K562 (cell line): ENCODE data around the gene SLC4A2. TPM values are rescaled to one million over a fixed set of nuclear protein-coding genes. Genes with fewer than 3 reads are reported as not detected.

Experiments used
- BCOR ChIP-seq: fragments of 450-650 bp; IDR thresholded peaks from 2 replicates; pipeline ENCODE4 v1.6.1; 2016
- BHLHE40 ChIP-seq: IDR thresholded peaks from 2 replicates; pipeline ENCODE4 v1.6.1; 2011; ENCODE audit warnings: low read length, improper control_type of control experiment
- CTBP1 ChIP-seq: fragments of 450-650 bp; IDR thresholded peaks from 2 replicates; pipeline ENCODE4 v1.6.1; 2016; ENCODE audit warnings: borderline replicate concordance
- DDX20 ChIP-seq: fragments of 450-650 bp; IDR thresholded peaks from 2 replicates; pipeline ENCODE4 v1.6.1; 2016; ENCODE audit warnings: missing genetic modification characterization, low read depth, mild to moderate bottlenecking, missing compliant biosample characterization, moderate library complexity
- ESRRA ChIP-seq: fragments of 450-650 bp; IDR thresholded peaks from 2 replicates; pipeline ENCODE4 v1.6.1; 2014; ENCODE audit warnings: low read depth, mild to moderate bottlenecking, moderate library complexity, borderline replicate concordance
- FOXK1 ChIP-seq: sonication (generic); formaldehyde crosslinking; IDR thresholded peaks from 2 replicates; pipeline ENCODE4 v1.8.0; 2022; ENCODE audit warnings: missing genetic modification reagents, mild to moderate bottlenecking, borderline replicate concordance
- GABPB2 ChIP-seq: fragments of 250-450 bp; sonication (Bioruptor Pico); conservative IDR thresholded peaks from 2 replicates; pipeline ENCODE4 v1.5.1; 2021; ENCODE audit warnings: mild to moderate bottlenecking
- HIVEP1 ChIP-seq: fragments of 250-450 bp; sonication (Bioruptor Pico); IDR thresholded peaks from 2 replicates; pipeline ENCODE4 v1.4.0; 2020; ENCODE audit warnings: mild to moderate bottlenecking
- KLF13 ChIP-seq: fragments of 450-650 bp; IDR thresholded peaks from 2 replicates; pipeline ENCODE4 v1.6.1; 2016; ENCODE audit warnings: missing genetic modification characterization, low read depth, mild to moderate bottlenecking, missing compliant biosample characterization, moderate library complexity, borderline replicate concordance
- MBD1 ChIP-seq: fragments of 250-450 bp; sonication (Bioruptor Pico); IDR thresholded peaks from 2 replicates; pipeline ENCODE4 v1.8.0; 2022; ENCODE audit warnings: inconsistent platforms
- MEF2A ChIP-seq: IDR thresholded peaks from 2 replicates; pipeline ENCODE4 v1.6.1; 2011; ENCODE audit warnings: low read depth, mild to moderate bottlenecking, low read length, moderate library complexity; ENCODE audit not compliant: control insufficient read depth
- NRF1 ChIP-seq, 2 experiments: fragments of 450-650 bp; IDR thresholded peaks in 1 of 2; conservative IDR thresholded peaks in 1 of 2; 2 replicates each; pipeline ENCODE4 v1.6.1; 2014; ENCODE audit warnings: mild to moderate bottlenecking in 2 of 2
- OTX1 ChIP-seq: fragments of 450-650 bp; formaldehyde crosslinking; IDR thresholded peaks from 2 replicates; pipeline ENCODE4 v1.4.0; 2022; ENCODE audit warnings: mild to moderate bottlenecking
- PHF21A ChIP-seq: fragments of 450-650 bp; IDR thresholded peaks from 2 replicates; pipeline ENCODE4 v1.6.1; 2017; ENCODE audit warnings: low read depth, borderline replicate concordance
- SRSF3 ChIP-seq: fragments of 200-400 bp; formaldehyde crosslinking; IDR thresholded peaks from 2 replicates; pipeline ENCODE4 v1.6.1; 2016; ENCODE audit warnings: mild to moderate bottlenecking, low read length, moderate library complexity; ENCODE audit not compliant: insufficient read depth
- TRIM25 ChIP-seq: fragments of 450-650 bp; IDR thresholded peaks from 2 replicates; pipeline ENCODE4 v1.7.0; 2016; ENCODE audit warnings: borderline replicate concordance
- TRIM28 ChIP-seq: fragments of 450-650 bp; IDR thresholded peaks from 2 replicates; pipeline ENCODE4 v1.6.1; 2017
- ZC3H4 ChIP-seq: sonication (generic); formaldehyde crosslinking; IDR thresholded peaks from 2 replicates; pipeline ENCODE4 v1.9.0; 2021; ENCODE audit warnings: missing genetic modification reagents, borderline replicate concordance
- ZHX1 ChIP-seq: fragments of 150-350 bp; conservative IDR thresholded peaks from 2 replicates; pipeline ENCODE4 v1.6.1; 2014; ENCODE audit warnings: low read length
- ZNF121 ChIP-seq: sonication (generic); formaldehyde crosslinking; conservative IDR thresholded peaks from 2 replicates; pipeline ENCODE4 v1.8.0; 2022; ENCODE audit warnings: missing genetic modification reagents
- ZNF174 ChIP-seq: fragments of 250-450 bp; sonication (Bioruptor Pico); IDR thresholded peaks from 2 replicates; pipeline ENCODE4 v1.4.0; 2020; ENCODE audit warnings: mild to moderate bottlenecking
- ZNF212 ChIP-seq: fragments of 450-650 bp; formaldehyde crosslinking; IDR thresholded peaks from 2 replicates; pipeline ENCODE4 v1.4.0; 2020; ENCODE audit warnings: mild to moderate bottlenecking
- ZNF551 ChIP-seq: fragments of 250-450 bp; sonication (Bioruptor Pico); IDR thresholded peaks from 2 replicates; pipeline ENCODE4 v1.5.0; 2021; ENCODE audit warnings: mild to moderate bottlenecking, moderate library complexity
- ZNF766 ChIP-seq: fragments of 200-800 bp; sonication (Bioruptor generic); conservative IDR thresholded peaks from 2 replicates; pipeline ENCODE4 v1.6.1; 2016; ENCODE audit warnings: missing genetic modification characterization, missing compliant biosample characterization
- polyA plus RNA-seq, 8 experiments: library from polyadenylated mRNA; depleted of rRNA in 4 of 8; stranded (reverse) in 5 of 8; unstranded in 3 of 8; fragments of >200 nt; fragmentation: Nextera tagmentation in 2 of 8; fragmentation: Illumina TruSeq in 1 of 8; extraction: Ambion mirVana in 2 of 8; extraction: Trizol in 1 of 8; gene quantifications; 2 replicates each; pipeline versions ENCODE4 v1.2.1 to v1.2.3, GENCODE V29; 2011 to 2014; ENCODE audit warnings: inconsistent platforms in 1 of 8, missing spikeins in 1 of 8
- total RNA-seq, 7 experiments: library from RNA; depleted of rRNA in 6 of 7; stranded (reverse); fragments of >200 nt in 6 of 7; fragmentation: Illumina TruSeq in 2 of 7; extraction: Trizol in 2 of 7; gene quantifications; 2 replicates each; pipeline versions ENCODE4 v1.2.1 to v1.2.3, GENCODE V29; 2011 to 2021; ENCODE audit warnings: low replicate concordance in 1 of 7

Gene SLC4A2
- total and polyA plus RNA-seq, 9 of the 15 experiments (the other 6 are each of a cell fraction or from before 2014, with no cell fraction given) = 11.4 to 375 (median 130) TPM

GRCh38 chr7:151057989-151058780, 1.2 kb upstream of the SLC4A2 start (continued):
- peak; percentile 88; the same call in 1 of the 2 replicates for TF ChIP-seq FOXK1 (CRISPR knock-in tag)
- no peak for TF ChIP-seq ZNF551 (CRISPR knock-in tag)
- peak; percentile 90 to 92 for TF ChIP-seq NRF1 (conservative IDR thresholded peaks at IDR 0.05 in 1 of 2, IDR thresholded peaks at IDR 0.05 in 1 of 2)
- no peak for TF ChIP-seq ZNF121 (CRISPR knock-in tag)
- no peak for TF ChIP-seq PHF21A
- no peak for TF ChIP-seq MBD1 (CRISPR knock-in tag)
- TF ChIP-seq ZHX1 = no peak; the same call in 1 of the 2 replicates
- no peak for TF ChIP-seq ZNF174 (CRISPR knock-in tag)
- TF ChIP-seq OTX1 = no peak
- no peak for TF ChIP-seq BCOR
- 0 out of 2 replicates have a peak, but pooled peaks have one; percentile 26 for TF ChIP-seq SRSF3
- no peak for TF ChIP-seq TRIM25
- TF ChIP-seq HIVEP1 (CRISPR knock-in tag) = no peak
- peak; percentile 22; the same call in 1 of the 2 replicates for TF ChIP-seq KLF13 (tag)
- peak; percentile 67 for TF ChIP-seq BHLHE40
- TF ChIP-seq ZNF212 (CRISPR knock-in tag) = no peak
- peak; percentile 58; the same call in 1 of the 2 replicates for TF ChIP-seq CTBP1
- no peak for TF ChIP-seq DDX20
- TF ChIP-seq ESRRA = peak; percentile 71
- peak; percentile 97 for TF ChIP-seq ZNF766
- TF ChIP-seq ZC3H4 (CRISPR knock-in tag) = no peak
- TF ChIP-seq TRIM28 = no peak
- no peak for TF ChIP-seq MEF2A
- no peak; the same call in 1 of the 2 replicates for TF ChIP-seq GABPB2
